WTC11 (cell line): Measurements from ENCODE around the gene DYNC1I1. TPM values are rescaled to one million over a fixed set of nuclear protein-coding genes. Genes with fewer than 3 reads are reported as not detected.
A peak's percentile ranks its signal among the peaks of the same experiment; 100 is the strongest.

Source experiments
- ATAC-seq: fragments of 200-7000 bp; cut with Tn5 transposase; 2 replicates; pipeline ENCODE4 v1.10.0; 2021; ENCODE audit warnings: mild to moderate bottlenecking, moderate library complexity
- CTCF ChIA-PET: fragments of 300-600 bp; sonication (Branson Sonifier 250); formaldehyde crosslinking; loops from one replicate; lab custom pipeline; 2021; ENCODE audit warnings: antibody characterized with exemption; lab: Charles Lee
- POLR2A ChIA-PET: fragments of 350-600 bp; sonication (Branson Sonifier 250); formaldehyde crosslinking; loops from one replicate; lab custom pipeline; 2021; ENCODE audit warnings: antibody characterized with exemption; lab: Charles Lee
- DNase-seq: peaks from one replicate; pipeline ENCODE4 v3.0.0; 2021; ENCODE audit warnings: low spot score
- H3K27ac Mint-ChIP-seq: 2 replicates; pipeline ENCODE4 v1.8.0; 2021; ENCODE audit warnings: mixed read lengths
- H3K27me3 Mint-ChIP-seq: 2 replicates; pipeline ENCODE4 v1.8.0; 2021; ENCODE audit warnings: low read depth, mild to moderate bottlenecking, moderate library complexity, mixed read lengths
- H3K36me3 Mint-ChIP-seq: 2 replicates; pipeline ENCODE4 v1.8.0; 2021; ENCODE audit warnings: mixed read lengths
- H3K4me1 Mint-ChIP-seq: 2 replicates; pipeline ENCODE4 v1.8.0; 2022; ENCODE audit warnings: mixed read lengths
- H3K4me3 Mint-ChIP-seq: 2 replicates; pipeline ENCODE4 v1.8.0; 2021; ENCODE audit warnings: mild to moderate bottlenecking, moderate library complexity, mixed read lengths
- H3K9me3 Mint-ChIP-seq: 2 replicates; pipeline ENCODE4 v1.8.0; 2021; ENCODE audit warnings: mixed read lengths
- ESRRA ChIP-seq: sonication (generic); formaldehyde crosslinking; IDR thresholded peaks from 2 replicates; pipeline ENCODE4 v1.8.1; 2022; ENCODE audit warnings: mild to moderate bottlenecking, missing genetic modification reagents, borderline replicate concordance
- FOXJ3 ChIP-seq: sonication (generic); formaldehyde crosslinking; IDR thresholded peaks from 2 replicates; pipeline ENCODE4 v1.9.0; 2021; ENCODE audit warnings: missing genetic modification reagents, mild to moderate bottlenecking, borderline replicate concordance
- JUN ChIP-seq: sonication (generic); formaldehyde crosslinking; IDR thresholded peaks from 2 replicates; pipeline ENCODE4 v1.8.0; 2023; ENCODE audit warnings: mild to moderate bottlenecking, missing genetic modification reagents
- MXD4 ChIP-seq: fragments of 250-450 bp; sonication (Bioruptor Pico); IDR thresholded peaks from 2 replicates; pipeline ENCODE4 v1.8.0; 2021; ENCODE audit warnings: mild to moderate bottlenecking, moderate library complexity, borderline replicate concordance
- NR1H2 ChIP-seq: sonication (generic); formaldehyde crosslinking; IDR thresholded peaks from 2 replicates; pipeline ENCODE4 v1.9.0; 2021; ENCODE audit warnings: mild to moderate bottlenecking, moderate library complexity, missing genetic modification reagents
- SMAD4 ChIP-seq: sonication (generic); formaldehyde crosslinking; IDR thresholded peaks from 2 replicates; pipeline ENCODE4 v1.8.0; 2022; ENCODE audit warnings: mild to moderate bottlenecking, missing genetic modification reagents
- SOX15 ChIP-seq: fragments of 250-450 bp; sonication (Bioruptor Pico); IDR thresholded peaks from 2 replicates; pipeline ENCODE4 v1.9.0; 2021; ENCODE audit warnings: mild to moderate bottlenecking
- TEAD1 ChIP-seq: sonication (generic); formaldehyde crosslinking; IDR thresholded peaks from 2 replicates; pipeline ENCODE4 v1.8.0; 2022; ENCODE audit warnings: mild to moderate bottlenecking, missing genetic modification reagents
- ZNF219 ChIP-seq: sonication (generic); formaldehyde crosslinking; IDR thresholded peaks from 2 replicates; pipeline ENCODE4 v1.8.0; 2023; ENCODE audit warnings: missing genetic modification reagents, mild to moderate bottlenecking, borderline replicate concordance
- ZNF232 ChIP-seq: sonication (generic); formaldehyde crosslinking; IDR thresholded peaks from 2 replicates; pipeline ENCODE4 v1.8.0; 2022; ENCODE audit warnings: mild to moderate bottlenecking, missing genetic modification reagents
- total RNA-seq: library from RNA; stranded (reverse); gene quantifications from 3 replicates; pipeline ENCODE4 v1.2.3, GENCODE V29; 2021
- TF ChIP-seq, protein P1 (sequence below): sonication (generic); formaldehyde crosslinking; conservative IDR thresholded peaks from 2 replicates; pipeline ENCODE4 v1.8.1; 2023; ENCODE audit warnings: mild to moderate bottlenecking, low read depth, missing genetic modification reagents, moderate library complexity
- TF ChIP-seq, protein P2 (sequence below): sonication (generic); formaldehyde crosslinking; IDR thresholded peaks from 2 replicates; pipeline ENCODE4 v1.8.1; 2023; ENCODE audit warnings: mild to moderate bottlenecking, missing genetic modification reagents
- TF ChIP-seq, protein P3 (sequence below): sonication (generic); formaldehyde crosslinking; IDR thresholded peaks from 2 replicates; pipeline ENCODE4 v1.8.1; 2022; ENCODE audit warnings: missing genetic modification reagents, borderline replicate concordance
- TF ChIP-seq, protein P4 (sequence below): sonication (generic); formaldehyde crosslinking; IDR thresholded peaks from 2 replicates; pipeline ENCODE4 v1.8.1; 2023; ENCODE audit warnings: mild to moderate bottlenecking, missing genetic modification reagents, moderate library complexity
- TF ChIP-seq, protein P5 (sequence below): sonication (generic); formaldehyde crosslinking; IDR thresholded peaks from 2 replicates; pipeline ENCODE4 v1.8.0; 2023; ENCODE audit warnings: mild to moderate bottlenecking, missing genetic modification reagents
- TF ChIP-seq, protein P6 (sequence below): sonication (generic); formaldehyde crosslinking; IDR thresholded peaks from 2 replicates; pipeline ENCODE4 v1.8.0; 2022; ENCODE audit warnings: mild to moderate bottlenecking, missing genetic modification reagents

DYNC1I1 gene
- total RNA-seq, 1 experiment from 2014 or later = 2.8 TPM

DNA sequence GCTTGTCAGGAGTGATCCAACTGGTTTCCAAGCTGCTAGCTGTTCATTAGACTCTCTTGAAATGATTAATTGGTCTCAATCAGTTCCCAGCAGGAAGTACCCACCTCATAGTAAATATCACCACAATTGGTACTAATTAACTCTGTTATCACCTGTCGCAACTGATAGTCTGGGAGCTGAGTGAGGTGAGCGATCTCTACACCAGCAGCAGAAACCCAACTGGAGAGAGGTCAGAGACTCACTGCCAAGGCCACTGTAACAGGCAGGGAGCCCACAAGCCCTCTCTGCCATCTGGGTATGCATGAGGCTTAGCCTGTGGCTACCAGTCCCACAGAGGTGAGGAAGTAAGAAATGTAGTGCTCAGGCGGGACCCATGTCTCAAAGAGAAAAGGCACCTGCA is 245.5 kb downstream of the DYNC1I1 start:
- ATAC-seq = 0 out of 2 replicates have a peak, but pooled peaks have one; percentile 24
- ChIA-PET POLR2A (no interaction called here), CTCF (no interaction called here)
- Mint-ChIP-seq H3K9me3 (peaks cover 6% of the 10 kb centered on the region; the same call in 1 of the 2 replicates), H3K4me1 (peaks cover 12% of the 10 kb centered on the region), H3K27ac (no peak overlapping the region), H3K27me3 (no peaks in the 10 kb centered on the region), H3K4me3 (no peak overlapping the region), H3K36me3 (no peaks in the 10 kb centered on the region; the same call in 1 of the 2 replicates)
- no peak for DNase-seq
- TF ChIP-seq JUN (CRISPR knock-in tag) = no peak
- TF ChIP-seq, protein P1, sequence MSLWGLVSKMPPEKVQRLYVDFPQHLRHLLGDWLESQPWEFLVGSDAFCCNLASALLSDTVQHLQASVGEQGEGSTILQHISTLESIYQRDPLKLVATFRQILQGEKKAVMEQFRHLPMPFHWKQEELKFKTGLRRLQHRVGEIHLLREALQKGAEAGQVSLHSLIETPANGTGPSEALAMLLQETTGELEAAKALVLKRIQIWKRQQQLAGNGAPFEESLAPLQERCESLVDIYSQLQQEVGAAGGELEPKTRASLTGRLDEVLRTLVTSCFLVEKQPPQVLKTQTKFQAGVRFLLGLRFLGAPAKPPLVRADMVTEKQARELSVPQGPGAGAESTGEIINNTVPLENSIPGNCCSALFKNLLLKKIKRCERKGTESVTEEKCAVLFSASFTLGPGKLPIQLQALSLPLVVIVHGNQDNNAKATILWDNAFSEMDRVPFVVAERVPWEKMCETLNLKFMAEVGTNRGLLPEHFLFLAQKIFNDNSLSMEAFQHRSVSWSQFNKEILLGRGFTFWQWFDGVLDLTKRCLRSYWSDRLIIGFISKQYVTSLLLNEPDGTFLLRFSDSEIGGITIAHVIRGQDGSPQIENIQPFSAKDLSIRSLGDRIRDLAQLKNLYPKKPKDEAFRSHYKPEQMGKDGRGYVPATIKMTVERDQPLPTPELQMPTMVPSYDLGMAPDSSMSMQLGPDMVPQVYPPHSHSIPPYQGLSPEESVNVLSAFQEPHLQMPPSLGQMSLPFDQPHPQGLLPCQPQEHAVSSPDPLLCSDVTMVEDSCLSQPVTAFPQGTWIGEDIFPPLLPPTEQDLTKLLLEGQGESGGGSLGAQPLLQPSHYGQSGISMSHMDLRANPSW (CRISPR knock-in tag) = no peak
- TF ChIP-seq NR1H2 (CRISPR knock-in tag) = no peak
- no peak for TF ChIP-seq ZNF232
- no peak for TF ChIP-seq SOX15 (CRISPR knock-in tag)
- TF ChIP-seq, protein P2, sequence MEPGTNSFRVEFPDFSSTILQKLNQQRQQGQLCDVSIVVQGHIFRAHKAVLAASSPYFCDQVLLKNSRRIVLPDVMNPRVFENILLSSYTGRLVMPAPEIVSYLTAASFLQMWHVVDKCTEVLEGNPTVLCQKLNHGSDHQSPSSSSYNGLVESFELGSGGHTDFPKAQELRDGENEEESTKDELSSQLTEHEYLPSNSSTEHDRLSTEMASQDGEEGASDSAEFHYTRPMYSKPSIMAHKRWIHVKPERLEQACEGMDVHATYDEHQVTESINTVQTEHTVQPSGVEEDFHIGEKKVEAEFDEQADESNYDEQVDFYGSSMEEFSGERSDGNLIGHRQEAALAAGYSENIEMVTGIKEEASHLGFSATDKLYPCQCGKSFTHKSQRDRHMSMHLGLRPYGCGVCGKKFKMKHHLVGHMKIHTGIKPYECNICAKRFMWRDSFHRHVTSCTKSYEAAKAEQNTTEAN = no peak
- TF ChIP-seq, protein P3, sequence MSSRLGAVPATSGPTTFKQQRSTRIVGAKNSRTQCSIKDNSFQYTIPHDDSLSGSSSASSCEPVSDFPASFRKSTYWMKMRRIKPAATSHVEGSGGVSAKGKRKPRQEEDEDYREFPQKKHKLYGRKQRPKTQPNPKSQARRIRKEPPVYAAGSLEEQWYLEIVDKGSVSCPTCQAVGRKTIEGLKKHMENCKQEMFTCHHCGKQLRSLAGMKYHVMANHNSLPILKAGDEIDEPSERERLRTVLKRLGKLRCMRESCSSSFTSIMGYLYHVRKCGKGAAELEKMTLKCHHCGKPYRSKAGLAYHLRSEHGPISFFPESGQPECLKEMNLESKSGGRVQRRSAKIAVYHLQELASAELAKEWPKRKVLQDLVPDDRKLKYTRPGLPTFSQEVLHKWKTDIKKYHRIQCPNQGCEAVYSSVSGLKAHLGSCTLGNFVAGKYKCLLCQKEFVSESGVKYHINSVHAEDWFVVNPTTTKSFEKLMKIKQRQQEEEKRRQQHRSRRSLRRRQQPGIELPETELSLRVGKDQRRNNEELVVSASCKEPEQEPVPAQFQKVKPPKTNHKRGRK (CRISPR knock-in tag) = no peak
- no peak for TF ChIP-seq SMAD4
- no peak for TF ChIP-seq ESRRA (CRISPR knock-in tag)
- TF ChIP-seq, protein P4, sequence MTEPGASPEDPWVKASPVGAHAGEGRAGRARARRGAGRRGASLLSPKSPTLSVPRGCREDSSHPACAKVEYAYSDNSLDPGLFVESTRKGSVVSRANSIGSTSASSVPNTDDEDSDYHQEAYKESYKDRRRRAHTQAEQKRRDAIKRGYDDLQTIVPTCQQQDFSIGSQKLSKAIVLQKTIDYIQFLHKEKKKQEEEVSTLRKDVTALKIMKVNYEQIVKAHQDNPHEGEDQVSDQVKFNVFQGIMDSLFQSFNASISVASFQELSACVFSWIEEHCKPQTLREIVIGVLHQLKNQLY (CRISPR knock-in tag) = no peak
- TF ChIP-seq, protein P5, sequence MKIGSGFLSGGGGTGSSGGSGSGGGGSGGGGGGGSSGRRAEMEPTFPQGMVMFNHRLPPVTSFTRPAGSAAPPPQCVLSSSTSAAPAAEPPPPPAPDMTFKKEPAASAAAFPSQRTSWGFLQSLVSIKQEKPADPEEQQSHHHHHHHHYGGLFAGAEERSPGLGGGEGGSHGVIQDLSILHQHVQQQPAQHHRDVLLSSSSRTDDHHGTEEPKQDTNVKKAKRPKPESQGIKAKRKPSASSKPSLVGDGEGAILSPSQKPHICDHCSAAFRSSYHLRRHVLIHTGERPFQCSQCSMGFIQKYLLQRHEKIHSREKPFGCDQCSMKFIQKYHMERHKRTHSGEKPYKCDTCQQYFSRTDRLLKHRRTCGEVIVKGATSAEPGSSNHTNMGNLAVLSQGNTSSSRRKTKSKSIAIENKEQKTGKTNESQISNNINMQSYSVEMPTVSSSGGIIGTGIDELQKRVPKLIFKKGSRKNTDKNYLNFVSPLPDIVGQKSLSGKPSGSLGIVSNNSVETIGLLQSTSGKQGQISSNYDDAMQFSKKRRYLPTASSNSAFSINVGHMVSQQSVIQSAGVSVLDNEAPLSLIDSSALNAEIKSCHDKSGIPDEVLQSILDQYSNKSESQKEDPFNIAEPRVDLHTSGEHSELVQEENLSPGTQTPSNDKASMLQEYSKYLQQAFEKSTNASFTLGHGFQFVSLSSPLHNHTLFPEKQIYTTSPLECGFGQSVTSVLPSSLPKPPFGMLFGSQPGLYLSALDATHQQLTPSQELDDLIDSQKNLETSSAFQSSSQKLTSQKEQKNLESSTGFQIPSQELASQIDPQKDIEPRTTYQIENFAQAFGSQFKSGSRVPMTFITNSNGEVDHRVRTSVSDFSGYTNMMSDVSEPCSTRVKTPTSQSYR (CRISPR knock-in tag) = no peak
- TF ChIP-seq, protein P6, sequence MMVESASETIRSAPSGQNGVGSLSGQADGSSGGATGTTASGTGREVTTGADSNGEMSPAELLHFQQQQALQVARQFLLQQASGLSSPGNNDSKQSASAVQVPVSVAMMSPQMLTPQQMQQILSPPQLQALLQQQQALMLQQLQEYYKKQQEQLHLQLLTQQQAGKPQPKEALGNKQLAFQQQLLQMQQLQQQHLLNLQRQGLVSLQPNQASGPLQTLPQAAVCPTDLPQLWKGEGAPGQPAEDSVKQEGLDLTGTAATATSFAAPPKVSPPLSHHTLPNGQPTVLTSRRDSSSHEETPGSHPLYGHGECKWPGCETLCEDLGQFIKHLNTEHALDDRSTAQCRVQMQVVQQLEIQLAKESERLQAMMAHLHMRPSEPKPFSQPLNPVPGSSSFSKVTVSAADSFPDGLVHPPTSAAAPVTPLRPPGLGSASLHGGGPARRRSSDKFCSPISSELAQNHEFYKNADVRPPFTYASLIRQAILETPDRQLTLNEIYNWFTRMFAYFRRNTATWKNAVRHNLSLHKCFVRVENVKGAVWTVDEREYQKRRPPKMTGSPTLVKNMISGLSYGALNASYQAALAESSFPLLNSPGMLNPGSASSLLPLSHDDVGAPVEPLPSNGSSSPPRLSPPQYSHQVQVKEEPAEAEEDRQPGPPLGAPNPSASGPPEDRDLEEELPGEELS (CRISPR knock-in tag) = no peak
- TF ChIP-seq MXD4 (CRISPR knock-in tag) = no peak
- TF ChIP-seq ZNF219 (CRISPR knock-in tag) = no peak
- no peak for TF ChIP-seq FOXJ3 (CRISPR knock-in tag)
- no peak for TF ChIP-seq TEAD1
